LNCaP clone FGC (cell line): ENCODE data around the gene AP3S2.
A peak's percentile ranks its signal among the peaks of the same experiment; 100 is the strongest.

Experiments
- DNase-seq: peaks from one replicate; pipeline ENCODE4 v3.0.0-alpha.2; 2011; ENCODE audit warnings: low read depth
- H3K4me3 ChIP-seq: 2 replicates; pipeline ENCODE4 v1.5.1; 2011; ENCODE audit warnings: mild to moderate bottlenecking, low read depth, low read length, control low read depth
- TF ChIP-seq, protein P1 (sequence below): IDR thresholded peaks from 2 replicates; pipeline ENCODE4 v1.5.1; 2012; ENCODE audit warnings: mild to moderate bottlenecking; ENCODE audit not compliant: control insufficient read depth, insufficient read depth; ENCODE audit errors: extremely low read depth

The AP3S2 gene

DNA sequence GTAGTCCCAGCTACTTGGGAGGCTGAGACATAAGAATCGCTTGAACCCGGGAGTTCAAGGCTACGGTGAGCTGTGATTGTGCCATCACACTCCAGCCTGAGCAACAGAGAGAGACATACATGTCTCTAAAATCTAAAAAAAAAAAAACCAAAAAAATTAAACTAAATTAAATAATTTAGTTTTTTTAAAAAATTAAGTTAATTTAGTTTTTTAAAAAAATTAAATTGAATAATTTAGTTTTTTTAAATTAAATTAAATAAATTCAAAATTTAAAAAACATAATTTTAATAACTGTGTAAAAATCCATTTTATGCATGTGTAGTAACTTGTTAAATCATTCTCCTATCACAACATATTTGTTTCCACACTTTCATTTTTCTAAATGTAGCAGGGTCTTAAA lies 39.1 kb upstream of the AP3S2 start:
- no peak overlapping the region for H3K4me3 ChIP-seq
- no peak for DNase-seq
- TF ChIP-seq, protein P1, sequence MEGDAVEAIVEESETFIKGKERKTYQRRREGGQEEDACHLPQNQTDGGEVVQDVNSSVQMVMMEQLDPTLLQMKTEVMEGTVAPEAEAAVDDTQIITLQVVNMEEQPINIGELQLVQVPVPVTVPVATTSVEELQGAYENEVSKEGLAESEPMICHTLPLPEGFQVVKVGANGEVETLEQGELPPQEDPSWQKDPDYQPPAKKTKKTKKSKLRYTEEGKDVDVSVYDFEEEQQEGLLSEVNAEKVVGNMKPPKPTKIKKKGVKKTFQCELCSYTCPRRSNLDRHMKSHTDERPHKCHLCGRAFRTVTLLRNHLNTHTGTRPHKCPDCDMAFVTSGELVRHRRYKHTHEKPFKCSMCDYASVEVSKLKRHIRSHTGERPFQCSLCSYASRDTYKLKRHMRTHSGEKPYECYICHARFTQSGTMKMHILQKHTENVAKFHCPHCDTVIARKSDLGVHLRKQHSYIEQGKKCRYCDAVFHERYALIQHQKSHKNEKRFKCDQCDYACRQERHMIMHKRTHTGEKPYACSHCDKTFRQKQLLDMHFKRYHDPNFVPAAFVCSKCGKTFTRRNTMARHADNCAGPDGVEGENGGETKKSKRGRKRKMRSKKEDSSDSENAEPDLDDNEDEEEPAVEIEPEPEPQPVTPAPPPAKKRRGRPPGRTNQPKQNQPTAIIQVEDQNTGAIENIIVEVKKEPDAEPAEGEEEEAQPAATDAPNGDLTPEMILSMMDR: no peak

DNA sequence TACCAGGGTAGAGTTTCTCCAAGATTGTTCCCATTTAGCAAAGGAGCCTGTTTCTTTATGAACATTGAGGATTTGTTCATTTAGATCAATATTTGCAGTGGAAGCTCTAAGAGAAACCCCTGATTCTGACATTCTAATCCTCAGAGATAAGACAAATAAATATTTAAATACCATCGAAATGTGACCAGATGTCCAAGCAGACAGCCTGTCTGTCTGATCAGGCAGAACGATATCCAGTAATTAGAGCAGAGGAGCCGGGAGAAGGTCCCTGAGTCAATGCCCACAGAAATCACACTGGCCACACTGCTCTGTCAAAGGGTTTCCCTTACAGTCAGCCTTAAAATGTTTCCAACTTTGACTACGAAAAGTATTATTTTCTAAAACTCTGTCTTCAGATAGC lies 34.6 kb upstream of the AP3S2 start:
- DNase-seq: no peak
- TF ChIP-seq, protein P1: no peak
- H3K4me3 ChIP-seq: no peak overlapping the region

DNA sequence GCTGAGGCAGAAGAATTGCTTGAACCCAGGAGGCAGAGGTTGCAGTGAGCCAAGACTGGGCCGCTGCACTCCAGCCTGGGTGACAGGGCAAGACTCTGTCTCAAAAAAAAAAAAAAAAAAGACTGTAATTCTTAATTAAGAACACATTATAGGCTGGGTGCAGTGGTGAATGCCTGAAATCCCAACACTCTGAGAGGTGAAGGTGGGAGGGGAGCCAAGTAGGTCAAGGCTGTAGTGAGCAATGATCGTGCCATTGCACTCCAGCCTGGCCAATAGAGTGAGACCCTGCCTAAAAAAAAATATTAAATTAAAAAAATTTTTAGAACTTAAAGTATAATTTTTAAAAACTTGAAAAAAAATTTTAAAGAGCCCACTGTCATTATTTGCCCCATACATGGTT lies 32.4 kb upstream of the AP3S2 start:
- TF ChIP-seq, protein P1: no peak
- DNase-seq: no peak
- no peak overlapping the region for H3K4me3 ChIP-seq

DNA sequence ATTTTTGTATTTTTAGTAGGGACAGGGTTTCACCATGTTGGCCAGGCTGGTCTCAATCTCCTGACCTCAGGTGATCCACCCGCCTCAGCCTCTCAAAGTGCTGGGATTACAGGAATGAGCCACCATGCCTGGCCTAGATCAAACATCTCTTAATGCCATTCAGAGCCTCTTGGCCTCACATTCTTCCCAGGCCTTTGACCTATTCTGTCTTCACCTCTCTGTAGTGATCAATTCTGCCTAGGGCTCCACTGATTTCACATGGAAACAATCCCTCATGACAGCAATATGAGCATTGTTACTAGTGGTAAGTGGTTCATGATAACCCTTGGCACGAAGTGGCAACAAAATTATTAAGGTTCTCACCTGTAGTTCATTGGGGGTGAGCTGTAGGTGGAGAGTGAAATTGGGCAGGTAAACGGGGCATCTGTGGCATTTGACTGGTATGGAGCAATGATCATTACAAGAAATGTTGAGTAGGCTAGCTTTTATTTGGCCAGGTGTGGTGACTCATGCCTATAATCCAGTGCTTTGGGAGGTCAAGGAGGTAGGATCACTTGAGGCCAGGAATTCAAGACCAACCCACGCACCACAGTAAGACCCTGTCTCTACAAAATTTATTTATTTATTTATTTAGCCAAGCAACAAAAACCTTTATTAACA lies 23.8 kb upstream of the AP3S2 start:
- TF ChIP-seq, protein P1: no peak
- H3K4me3 ChIP-seq: no peak overlapping the region
- DNase-seq: no peak

DNA sequence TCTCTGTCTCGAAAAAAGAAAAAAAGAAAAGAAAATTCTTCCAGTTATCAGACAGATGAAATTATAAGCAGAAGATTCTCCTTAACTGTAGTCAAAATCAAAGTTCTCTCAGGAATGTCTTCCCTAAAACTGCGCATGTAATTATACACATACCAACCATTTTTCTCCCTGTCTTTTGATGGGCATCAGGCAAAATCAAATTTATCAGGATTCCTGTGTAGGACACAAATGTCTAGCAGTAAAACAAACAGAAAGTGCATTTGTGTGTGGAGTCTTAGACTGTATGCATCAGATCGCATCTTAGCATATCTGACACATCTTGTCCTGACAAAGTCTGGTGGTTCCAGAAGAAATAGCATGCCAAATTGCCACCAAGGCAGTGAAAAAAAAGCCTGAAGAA lies 22.9 kb upstream of the AP3S2 start:
- H3K4me3 ChIP-seq: no peak overlapping the region
- no peak for DNase-seq
- TF ChIP-seq, protein P1: no peak

DNA sequence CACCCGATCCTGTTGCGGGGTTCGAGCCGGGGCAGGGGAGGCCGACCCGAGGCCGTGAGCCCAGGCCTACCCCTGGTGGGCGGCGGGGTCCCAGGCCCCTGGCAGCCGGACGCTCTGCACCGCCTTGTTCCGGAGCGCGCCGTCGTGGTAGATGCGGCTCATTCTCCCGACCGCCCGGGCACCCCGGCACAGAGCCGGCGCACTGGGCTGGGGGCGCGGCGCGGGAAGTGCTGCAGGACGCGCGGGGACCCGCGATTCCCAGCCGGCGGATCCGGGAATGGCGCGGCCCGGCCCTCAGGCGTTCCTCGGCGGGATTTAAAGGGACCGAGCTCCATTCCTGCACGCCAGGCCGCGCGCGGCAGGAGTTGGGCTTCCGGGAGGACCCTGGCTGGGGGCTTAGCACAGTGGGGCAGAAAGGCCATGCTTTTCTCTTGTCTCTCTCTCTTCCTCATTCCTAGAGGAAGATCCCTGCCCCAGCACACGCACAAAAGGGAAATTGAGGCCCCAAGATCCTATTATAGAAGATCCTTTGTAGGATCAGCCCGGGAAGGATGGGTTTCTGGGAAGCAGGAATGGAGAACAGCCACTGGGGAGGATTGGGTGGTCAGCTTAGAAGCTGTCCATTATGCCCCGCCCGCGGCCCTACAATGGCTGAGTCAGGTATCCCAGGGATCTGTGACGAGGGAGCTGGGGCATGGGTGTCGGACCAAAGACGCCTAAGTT lies 19.0 kb upstream of the AP3S2 start, which contains the start of gene ARPIN:
Gene ARPIN (minus strand): TSS at position 279 of the 723 bp plus-strand sequence. CDS start 117 bp downstream, at position 162.
- peak within 1 kb of the TSS; percentile 60 for H3K4me3 ChIP-seq
- DNase-seq: no peak
- TF ChIP-seq, protein P1: no peak
